ENCODE measurements around the gene ZNF646.

Gene ZNF646

GRCh38 chr16:31112711-31113110, 38.5 kb downstream of the ZNF646 start:
- H3K9me3 ChIP-seq (ENCODE audit: insufficient read depth, low read length): no peaks in the 10 kb centered on the region
- DNase-seq (ENCODE audit: low read depth, low spot score): no peak
- no peaks in the 10 kb centered on the region for H3K27me3 ChIP-seq (ENCODE audit: insufficient read depth, insufficient read length)
- TF ChIP-seq YY1 (IDR thresholded peaks at IDR 0.05; ENCODE audit: insufficient read depth, insufficient read length) (no peak), SUZ12 (IDR thresholded peaks at IDR 0.05; ENCODE audit: extremely low read depth, insufficient read depth, insufficient read length) (no peak), ZNF274 (IDR thresholded peaks at IDR 0.05; ENCODE audit: low read depth, low read length) (no peak)
- H3K9ac ChIP-seq (ENCODE audit: insufficient read length, low read depth): no peak overlapping the region
- H3K4me1 ChIP-seq (ENCODE audit: insufficient read depth, insufficient read length): peaks cover 3% of the 10 kb centered on the region
- peaks cover 43% of the 10 kb centered on the region for H3K36me3 ChIP-seq (ENCODE audit: insufficient read depth, insufficient read length, low read length)
- H3K4me3 ChIP-seq (ENCODE audit: insufficient read length, low read depth): no peak overlapping the region

DNA sequence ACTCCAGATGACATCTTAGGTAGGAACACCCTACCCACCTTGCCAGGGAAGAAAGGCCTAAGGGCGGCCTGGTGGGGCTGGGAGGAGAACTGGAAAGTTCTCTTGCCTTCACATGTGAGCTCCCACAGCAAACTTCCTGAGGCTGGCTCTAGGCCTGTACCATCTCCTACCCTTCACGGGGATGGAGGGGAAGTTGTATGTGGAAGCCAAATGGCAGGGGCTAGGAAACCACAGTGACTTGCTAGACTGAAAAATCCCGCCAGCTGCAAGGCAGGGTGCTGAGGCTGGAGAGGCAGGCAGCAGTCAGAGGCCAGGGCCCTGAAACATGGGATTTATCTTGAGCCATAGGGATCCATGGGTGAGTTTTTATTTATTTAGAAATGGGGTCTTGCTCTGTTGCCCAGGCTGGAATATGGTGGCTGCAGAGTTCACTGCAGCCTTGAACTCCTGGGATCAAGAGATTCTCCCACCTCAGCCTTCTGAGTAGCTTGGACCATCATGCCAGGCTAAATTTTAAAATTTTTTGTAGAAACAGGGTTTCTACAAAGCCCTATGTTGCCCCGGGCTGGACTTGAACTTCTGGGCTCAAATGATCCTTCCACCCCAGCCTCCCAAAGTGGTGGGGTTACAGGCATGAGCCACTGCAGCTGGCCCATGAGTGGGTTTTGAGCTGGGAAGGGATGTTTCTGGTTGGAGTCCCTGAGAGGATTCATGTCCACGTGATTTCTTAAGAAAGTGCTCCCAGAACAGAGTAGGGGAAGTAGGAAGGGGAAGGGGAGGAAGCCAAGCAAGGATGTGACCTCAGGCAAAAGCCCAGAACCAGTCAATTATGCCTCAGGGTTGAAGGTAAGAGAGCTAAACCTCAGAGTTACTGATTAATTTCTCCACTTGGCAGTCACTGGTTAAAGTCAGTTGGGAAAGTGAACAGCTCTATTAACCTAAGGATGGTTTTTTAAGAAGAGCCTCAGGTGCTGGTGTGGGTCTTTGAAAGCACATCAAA, 39.2 kb downstream of the ZNF646 start:
- Histone ChIP-seq H3K9me3 (ENCODE audit: insufficient read depth, low read length) (no peaks in the 10 kb centered on the region), H3K27me3 (ENCODE audit: insufficient read depth, insufficient read length) (no peaks in the 10 kb centered on the region), H3K4me3 (ENCODE audit: insufficient read length, low read depth) (no peak overlapping the region), H3K9ac (ENCODE audit: insufficient read length, low read depth) (no peak overlapping the region), H3K36me3 (ENCODE audit: insufficient read depth, insufficient read length, low read length) (peaks cover 44% of the 10 kb centered on the region), H3K4me1 (ENCODE audit: insufficient read depth, insufficient read length) (peaks cover 3% of the 10 kb centered on the region)
- TF ChIP-seq ZNF274 (IDR thresholded peaks at IDR 0.05; ENCODE audit: low read depth, low read length): no peak
- TF ChIP-seq YY1 (IDR thresholded peaks at IDR 0.05; ENCODE audit: insufficient read depth, insufficient read length): no peak
- no peak for TF ChIP-seq SUZ12 (IDR thresholded peaks at IDR 0.05; ENCODE audit: extremely low read depth, insufficient read depth, insufficient read length)
- no peak for DNase-seq (ENCODE audit: low read depth, low spot score)

GRCh38 chr16:31114468-31114867, 40.2 kb downstream of the ZNF646 start:
- TF ChIP-seq YY1 (IDR thresholded peaks at IDR 0.05; ENCODE audit: insufficient read depth, insufficient read length): no peak
- no peak for TF ChIP-seq SUZ12 (IDR thresholded peaks at IDR 0.05; ENCODE audit: extremely low read depth, insufficient read depth, insufficient read length)
- no peak for TF ChIP-seq ZNF274 (IDR thresholded peaks at IDR 0.05; ENCODE audit: low read depth, low read length)
- H3K9me3 ChIP-seq (ENCODE audit: insufficient read depth, low read length): no peaks in the 10 kb centered on the region
- H3K27me3 ChIP-seq (ENCODE audit: insufficient read depth, insufficient read length): no peaks in the 10 kb centered on the region
- H3K4me1 ChIP-seq (ENCODE audit: insufficient read depth, insufficient read length): peaks cover 5% of the 10 kb centered on the region
- H3K9ac ChIP-seq (ENCODE audit: insufficient read length, low read depth): no peak overlapping the region
- H3K4me3 ChIP-seq (ENCODE audit: insufficient read length, low read depth): no peak overlapping the region
- DNase-seq (ENCODE audit: low read depth, low spot score): no peak
- peaks cover 50% of the 10 kb centered on the region for H3K36me3 ChIP-seq (ENCODE audit: insufficient read depth, insufficient read length, low read length)

DNA sequence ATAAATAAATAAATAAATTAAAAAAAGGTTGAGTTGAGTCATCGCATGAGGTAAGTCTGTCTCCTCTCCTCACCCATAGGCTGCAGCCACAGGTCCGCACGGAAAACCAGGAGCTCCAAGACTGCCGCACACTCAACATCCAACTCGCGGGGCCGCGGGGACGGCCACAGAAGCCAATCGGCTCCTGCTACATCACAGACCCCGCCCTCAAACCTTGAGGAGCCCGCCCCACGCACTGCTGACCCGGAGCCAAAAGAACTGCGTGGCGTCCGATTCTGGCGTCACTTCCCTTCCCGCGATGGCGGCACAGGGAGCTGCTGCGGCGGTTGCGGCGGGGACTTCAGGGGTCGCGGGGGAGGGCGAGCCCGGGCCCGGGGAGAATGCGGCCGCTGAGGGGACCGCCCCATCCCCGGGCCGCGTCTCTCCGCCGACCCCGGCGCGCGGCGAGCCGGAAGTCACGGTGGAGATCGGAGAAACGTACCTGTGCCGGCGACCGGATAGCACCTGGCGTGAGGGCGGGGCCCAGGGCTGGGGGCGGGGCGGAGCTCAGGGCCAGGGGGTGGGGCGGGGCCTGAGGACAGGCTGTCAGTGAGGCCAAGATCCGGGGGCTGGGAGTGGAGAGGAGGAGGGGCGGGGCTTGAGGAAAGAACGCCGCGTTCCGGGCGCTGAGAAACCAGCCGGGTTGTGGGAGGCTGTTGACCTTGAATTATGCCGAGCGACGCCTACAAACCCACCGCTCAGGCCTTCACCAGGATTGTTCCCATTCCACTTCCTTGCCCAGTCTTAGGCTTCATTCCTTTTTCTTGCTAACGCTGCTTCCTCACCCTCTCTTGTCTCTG, 43.4 kb downstream of the ZNF646 start, which contains the start of gene KAT8:
Gene KAT8, plus strand, starts transcription at position 281 of the 839 bp plus-strand sequence. Its CDS starts 18 bp downstream, at position 299.
- TF ChIP-seq ZNF274 (IDR thresholded peaks at IDR 0.05; ENCODE audit: low read depth, low read length) (no peak), SUZ12 (IDR thresholded peaks at IDR 0.05; ENCODE audit: extremely low read depth, insufficient read depth, insufficient read length) (no peak), YY1 (IDR thresholded peaks at IDR 0.05; ENCODE audit: insufficient read depth, insufficient read length) (peak; percentile 76)
- H3K9me3 ChIP-seq (ENCODE audit: insufficient read depth, low read length): no peaks in the 10 kb centered on the region
- peak within 1 kb of the TSS; percentile 90 for H3K9ac ChIP-seq (ENCODE audit: insufficient read length, low read depth)
- H3K4me3 ChIP-seq (ENCODE audit: insufficient read length, low read depth): peak within 1 kb of the TSS; percentile 81
- DNase-seq (ENCODE audit: low read depth, low spot score): peak; percentile 94
- no peaks in the 10 kb centered on the region for H3K27me3 ChIP-seq (ENCODE audit: insufficient read depth, insufficient read length)
- peaks cover 50% of the 10 kb centered on the region for H3K36me3 ChIP-seq (ENCODE audit: insufficient read depth, insufficient read length, low read length)
- peaks cover 8% of the 10 kb centered on the region for H3K4me1 ChIP-seq (ENCODE audit: insufficient read depth, insufficient read length)

DNA sequence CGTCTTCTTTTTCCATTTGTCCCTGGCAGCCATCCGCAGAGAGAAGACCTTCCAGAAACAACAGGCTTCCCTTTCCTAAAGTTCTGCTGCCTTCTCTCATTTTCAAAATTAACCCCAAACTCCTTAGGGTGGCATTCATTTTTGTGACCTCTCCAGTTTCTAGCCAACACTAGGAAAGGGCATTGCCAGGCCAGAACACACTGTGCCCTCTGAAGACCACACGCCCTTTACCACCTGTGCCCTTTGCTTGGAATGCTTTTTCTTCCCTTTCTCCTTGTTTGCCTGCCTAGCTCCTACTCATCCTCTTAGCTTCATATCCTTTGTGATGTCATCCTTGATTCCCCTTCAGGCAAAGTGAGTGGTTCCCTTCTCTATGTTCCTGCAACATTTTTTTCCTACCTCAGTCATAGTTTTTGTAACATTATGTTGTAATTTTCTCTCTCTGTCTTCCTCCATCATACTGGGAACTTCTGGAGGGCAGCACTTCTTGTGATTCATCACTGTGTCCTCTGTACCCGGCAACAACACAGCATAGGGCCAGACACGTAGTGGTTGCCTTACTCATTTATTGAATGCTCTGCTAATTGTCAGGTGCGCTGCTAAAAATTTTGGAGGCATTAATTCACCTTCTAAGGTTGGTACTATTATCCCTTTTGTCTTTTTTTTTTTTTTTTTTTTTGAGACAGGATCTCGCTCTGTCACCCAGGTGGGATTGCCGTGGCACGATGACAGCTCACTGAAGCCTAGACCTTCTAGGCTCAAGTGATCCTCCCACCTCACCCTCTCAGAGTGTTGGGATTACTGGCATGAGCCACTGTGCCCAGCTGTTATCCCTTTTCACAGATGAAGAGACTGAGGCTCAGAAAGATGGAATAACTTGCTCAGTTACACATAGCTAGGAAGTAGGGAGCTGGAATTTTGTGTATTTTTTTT, 44.3 kb downstream of the ZNF646 start:
- peak overlapping the region; percentile 89 for H3K9ac ChIP-seq (ENCODE audit: insufficient read length, low read depth)
- H3K4me1 ChIP-seq (ENCODE audit: insufficient read depth, insufficient read length): peaks cover 8% of the 10 kb centered on the region
- peak overlapping the region; percentile 81 for H3K4me3 ChIP-seq (ENCODE audit: insufficient read length, low read depth)
- H3K36me3 ChIP-seq (ENCODE audit: insufficient read depth, insufficient read length, low read length): peaks cover 44% of the 10 kb centered on the region
- no peaks in the 10 kb centered on the region for H3K27me3 ChIP-seq (ENCODE audit: insufficient read depth, insufficient read length)
- TF ChIP-seq ZNF274 (IDR thresholded peaks at IDR 0.05; ENCODE audit: low read depth, low read length): no peak
- TF ChIP-seq SUZ12 (IDR thresholded peaks at IDR 0.05; ENCODE audit: extremely low read depth, insufficient read depth, insufficient read length): no peak
- TF ChIP-seq YY1 (IDR thresholded peaks at IDR 0.05; ENCODE audit: insufficient read depth, insufficient read length): no peak
- no peak for DNase-seq (ENCODE audit: low read depth, low spot score)
- no peaks in the 10 kb centered on the region for H3K9me3 ChIP-seq (ENCODE audit: insufficient read depth, low read length)

- Histone ChIP-seq H3K27me3 (ENCODE audit: insufficient read depth, insufficient read length) (no peaks in the 10 kb centered on the region), H3K4me1 (ENCODE audit: insufficient read depth, insufficient read length) (peaks cover 8% of the 10 kb centered on the region), H3K36me3 (ENCODE audit: insufficient read depth, insufficient read length, low read length) (peaks cover 57% of the 10 kb centered on the region), H3K4me3 (ENCODE audit: insufficient read length, low read depth) (no peak overlapping the region), H3K9me3 (ENCODE audit: insufficient read depth, low read length) (no peaks in the 10 kb centered on the region), H3K9ac (ENCODE audit: insufficient read length, low read depth) (no peak overlapping the region)
- no peak for DNase-seq (ENCODE audit: low read depth, low spot score)
- no peak for TF ChIP-seq YY1 (IDR thresholded peaks at IDR 0.05; ENCODE audit: insufficient read depth, insufficient read length)
Observed at GRCh38 chr16:31120129-31120528, 45.9 kb downstream of the ZNF646 start.
